Measurements from ENCODE around the gene HABP2. TPM values are rescaled to one million over a fixed set of nuclear protein-coding genes. Genes with fewer than 3 reads are reported as not detected.

The HABP2 gene
- total and polyA plus RNA-seq, 2 experiments from 2014 or later: not detected

DNA sequence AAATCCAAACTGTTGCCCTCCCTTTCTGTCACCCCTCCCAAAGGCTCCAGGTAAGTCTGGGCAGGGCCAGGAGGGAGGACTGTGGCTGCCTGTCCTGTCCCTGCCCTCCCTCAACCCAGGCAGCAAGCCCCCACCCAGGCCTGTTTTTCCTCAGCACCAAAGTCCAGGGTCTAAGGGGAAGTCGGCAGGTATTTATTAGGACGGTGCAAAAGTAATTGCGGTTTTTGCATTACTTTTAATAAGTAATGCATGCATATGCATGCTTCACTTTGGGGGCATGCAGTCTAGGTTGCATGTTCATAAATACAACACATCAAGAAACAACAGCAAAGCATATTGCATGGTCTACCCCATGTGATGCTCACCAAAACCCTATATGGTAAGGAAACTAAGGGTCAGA is 15.2 kb upstream of the HABP2 start:
- no peaks in the 10 kb centered on the region for H3K79me2 ChIP-seq (replicated peaks; ENCODE audit: insufficient read depth)
- H2AFZ ChIP-seq: no peak overlapping the region
- no peak overlapping the region for H3K4me3 Mint-ChIP-seq
- H3K4me1 ChIP-seq (ENCODE audit: insufficient read depth): no peaks in the 10 kb centered on the region
- H4K20me1 ChIP-seq (replicated peaks; ENCODE audit: insufficient read depth): no peaks in the 10 kb centered on the region
- H3K27ac Mint-ChIP-seq: no peak overlapping the region
- no peak for DNase-seq (ENCODE audit: low spot score)
- no peak for ATAC-seq
- no peaks in the 10 kb centered on the region for H3K36me3 ChIP-seq (ENCODE audit: insufficient read depth)
- H3F3A ChIP-seq (replicated peaks; ENCODE audit: low read depth): no peaks in the 10 kb centered on the region
- H3K4me1 Mint-ChIP-seq: no peaks in the 10 kb centered on the region
- peaks cover 17% of the 10 kb centered on the region for H3K27me3 Mint-ChIP-seq (ENCODE audit: insufficient read depth, low read depth, poor library complexity)
- H3K9me3 Mint-ChIP-seq: no peaks in the 10 kb centered on the region
- H3K9me2 ChIP-seq (ENCODE audit: insufficient read depth): no peaks in the 10 kb centered on the region
- no peaks in the 10 kb centered on the region for H3K36me3 Mint-ChIP-seq (ENCODE audit: low read depth)
- no peak overlapping the region for H3K27ac ChIP-seq (ENCODE audit: low read depth)
- no peaks in the 10 kb centered on the region for H3K27me3 ChIP-seq (ENCODE audit: insufficient read depth)
- no peak for TF ChIP-seq CREB1 (CRISPR knock-in tag; IDR thresholded peaks at IDR 0.05; ENCODE audit: low read depth)
- TF ChIP-seq, protein P1, sequence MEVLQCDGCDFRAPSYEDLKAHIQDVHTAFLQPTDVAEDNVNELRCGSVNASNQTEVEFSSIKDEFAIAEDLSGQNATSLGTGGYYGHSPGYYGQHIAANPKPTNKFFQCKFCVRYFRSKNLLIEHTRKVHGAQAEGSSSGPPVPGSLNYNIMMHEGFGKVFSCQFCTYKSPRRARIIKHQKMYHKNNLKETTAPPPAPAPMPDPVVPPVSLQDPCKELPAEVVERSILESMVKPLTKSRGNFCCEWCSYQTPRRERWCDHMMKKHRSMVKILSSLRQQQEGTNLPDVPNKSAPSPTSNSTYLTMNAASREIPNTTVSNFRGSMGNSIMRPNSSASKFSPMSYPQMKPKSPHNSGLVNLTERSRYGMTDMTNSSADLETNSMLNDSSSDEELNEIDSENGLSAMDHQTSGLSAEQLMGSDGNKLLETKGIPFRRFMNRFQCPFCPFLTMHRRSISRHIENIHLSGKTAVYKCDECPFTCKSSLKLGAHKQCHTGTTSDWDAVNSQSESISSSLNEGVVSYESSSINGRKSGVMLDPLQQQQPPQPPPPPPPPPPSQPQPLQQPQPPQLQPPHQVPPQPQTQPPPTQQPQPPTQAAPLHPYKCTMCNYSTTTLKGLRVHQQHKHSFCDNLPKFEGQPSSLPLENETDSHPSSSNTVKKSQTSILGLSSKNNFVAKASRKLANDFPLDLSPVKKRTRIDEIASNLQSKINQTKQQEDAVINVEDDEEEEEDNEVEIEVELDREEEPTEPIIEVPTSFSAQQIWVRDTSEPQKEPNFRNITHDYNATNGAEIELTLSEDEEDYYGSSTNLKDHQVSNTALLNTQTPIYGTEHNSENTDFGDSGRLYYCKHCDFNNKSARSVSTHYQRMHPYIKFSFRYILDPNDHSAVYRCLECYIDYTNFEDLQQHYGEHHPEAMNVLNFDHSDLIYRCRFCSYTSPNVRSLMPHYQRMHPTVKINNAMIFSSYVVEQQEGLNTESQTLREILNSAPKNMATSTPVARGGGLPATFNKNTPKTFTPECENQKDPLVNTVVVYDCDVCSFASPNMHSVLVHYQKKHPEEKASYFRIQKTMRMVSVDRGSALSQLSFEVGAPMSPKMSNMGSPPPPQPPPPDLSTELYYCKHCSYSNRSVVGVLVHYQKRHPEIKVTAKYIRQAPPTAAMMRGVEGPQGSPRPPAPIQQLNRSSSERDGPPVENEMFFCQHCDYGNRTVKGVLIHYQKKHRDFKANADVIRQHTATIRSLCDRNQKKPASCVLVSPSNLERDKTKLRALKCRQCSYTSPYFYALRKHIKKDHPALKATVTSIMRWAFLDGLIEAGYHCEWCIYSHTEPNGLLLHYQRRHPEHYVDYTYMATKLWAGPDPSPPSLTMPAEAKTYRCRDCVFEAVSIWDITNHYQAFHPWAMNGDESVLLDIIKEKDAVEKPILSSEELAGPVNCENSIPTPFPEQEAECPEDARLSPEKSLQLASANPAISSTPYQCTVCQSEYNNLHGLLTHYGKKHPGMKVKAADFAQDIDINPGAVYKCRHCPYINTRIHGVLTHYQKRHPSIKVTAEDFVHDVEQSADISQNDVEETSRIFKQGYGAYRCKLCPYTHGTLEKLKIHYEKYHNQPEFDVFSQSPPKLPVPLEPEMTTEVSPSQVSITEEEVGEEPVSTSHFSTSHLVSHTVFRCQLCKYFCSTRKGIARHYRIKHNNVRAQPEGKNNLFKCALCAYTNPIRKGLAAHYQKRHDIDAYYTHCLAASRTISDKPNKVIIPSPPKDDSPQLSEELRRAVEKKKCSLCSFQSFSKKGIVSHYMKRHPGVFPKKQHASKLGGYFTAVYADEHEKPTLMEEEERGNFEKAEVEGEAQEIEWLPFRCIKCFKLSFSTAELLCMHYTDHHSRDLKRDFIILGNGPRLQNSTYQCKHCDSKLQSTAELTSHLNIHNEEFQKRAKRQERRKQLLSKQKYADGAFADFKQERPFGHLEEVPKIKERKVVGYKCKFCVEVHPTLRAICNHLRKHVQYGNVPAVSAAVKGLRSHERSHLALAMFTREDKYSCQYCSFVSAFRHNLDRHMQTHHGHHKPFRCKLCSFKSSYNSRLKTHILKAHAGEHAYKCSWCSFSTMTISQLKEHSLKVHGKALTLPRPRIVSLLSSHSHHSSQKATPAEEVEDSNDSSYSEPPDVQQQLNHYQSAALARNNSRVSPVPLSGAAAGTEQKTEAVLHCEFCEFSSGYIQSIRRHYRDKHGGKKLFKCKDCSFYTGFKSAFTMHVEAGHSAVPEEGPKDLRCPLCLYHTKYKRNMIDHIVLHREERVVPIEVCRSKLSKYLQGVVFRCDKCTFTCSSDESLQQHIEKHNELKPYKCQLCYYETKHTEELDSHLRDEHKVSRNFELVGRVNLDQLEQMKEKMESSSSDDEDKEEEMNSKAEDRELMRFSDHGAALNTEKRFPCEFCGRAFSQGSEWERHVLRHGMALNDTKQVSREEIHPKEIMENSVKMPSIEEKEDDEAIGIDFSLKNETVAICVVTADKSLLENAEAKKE (CRISPR knock-in tag; IDR thresholded peaks at IDR 0.05): no peak
- TF ChIP-seq, protein P2, sequence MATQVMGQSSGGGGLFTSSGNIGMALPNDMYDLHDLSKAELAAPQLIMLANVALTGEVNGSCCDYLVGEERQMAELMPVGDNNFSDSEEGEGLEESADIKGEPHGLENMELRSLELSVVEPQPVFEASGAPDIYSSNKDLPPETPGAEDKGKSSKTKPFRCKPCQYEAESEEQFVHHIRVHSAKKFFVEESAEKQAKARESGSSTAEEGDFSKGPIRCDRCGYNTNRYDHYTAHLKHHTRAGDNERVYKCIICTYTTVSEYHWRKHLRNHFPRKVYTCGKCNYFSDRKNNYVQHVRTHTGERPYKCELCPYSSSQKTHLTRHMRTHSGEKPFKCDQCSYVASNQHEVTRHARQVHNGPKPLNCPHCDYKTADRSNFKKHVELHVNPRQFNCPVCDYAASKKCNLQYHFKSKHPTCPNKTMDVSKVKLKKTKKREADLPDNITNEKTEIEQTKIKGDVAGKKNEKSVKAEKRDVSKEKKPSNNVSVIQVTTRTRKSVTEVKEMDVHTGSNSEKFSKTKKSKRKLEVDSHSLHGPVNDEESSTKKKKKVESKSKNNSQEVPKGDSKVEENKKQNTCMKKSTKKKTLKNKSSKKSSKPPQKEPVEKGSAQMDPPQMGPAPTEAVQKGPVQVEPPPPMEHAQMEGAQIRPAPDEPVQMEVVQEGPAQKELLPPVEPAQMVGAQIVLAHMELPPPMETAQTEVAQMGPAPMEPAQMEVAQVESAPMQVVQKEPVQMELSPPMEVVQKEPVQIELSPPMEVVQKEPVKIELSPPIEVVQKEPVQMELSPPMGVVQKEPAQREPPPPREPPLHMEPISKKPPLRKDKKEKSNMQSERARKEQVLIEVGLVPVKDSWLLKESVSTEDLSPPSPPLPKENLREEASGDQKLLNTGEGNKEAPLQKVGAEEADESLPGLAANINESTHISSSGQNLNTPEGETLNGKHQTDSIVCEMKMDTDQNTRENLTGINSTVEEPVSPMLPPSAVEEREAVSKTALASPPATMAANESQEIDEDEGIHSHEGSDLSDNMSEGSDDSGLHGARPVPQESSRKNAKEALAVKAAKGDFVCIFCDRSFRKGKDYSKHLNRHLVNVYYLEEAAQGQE (IDR thresholded peaks at IDR 0.05; ENCODE audit: unreplicated experiment): no peak
- no peak overlapping the region for H3K4me2 ChIP-seq
- H3K4me3 ChIP-seq: no peak overlapping the region

Data from GM23338 (cell line).